M059J (cell line): Measurements from ENCODE around the gene SPAG16. TPM values are rescaled to one million over a fixed set of nuclear protein-coding genes. Genes with fewer than 3 reads are reported as not detected.

Experiments used
- DNase-seq: peaks from one replicate; pipeline ENCODE4 v3.0.0-alpha.2; 2012; ENCODE audit warnings: low read depth
- total RNA-seq: library from RNA; depleted of rRNA; stranded (reverse); fragments of >200 nt; shearing (Covaris generic); gene quantifications from 2 replicates; pipeline ENCODE4 v1.2.3, GENCODE V29; 2014

Gene SPAG16
- total RNA-seq, 1 experiment from 2014 or later, result 37.8 TPM

DNA sequence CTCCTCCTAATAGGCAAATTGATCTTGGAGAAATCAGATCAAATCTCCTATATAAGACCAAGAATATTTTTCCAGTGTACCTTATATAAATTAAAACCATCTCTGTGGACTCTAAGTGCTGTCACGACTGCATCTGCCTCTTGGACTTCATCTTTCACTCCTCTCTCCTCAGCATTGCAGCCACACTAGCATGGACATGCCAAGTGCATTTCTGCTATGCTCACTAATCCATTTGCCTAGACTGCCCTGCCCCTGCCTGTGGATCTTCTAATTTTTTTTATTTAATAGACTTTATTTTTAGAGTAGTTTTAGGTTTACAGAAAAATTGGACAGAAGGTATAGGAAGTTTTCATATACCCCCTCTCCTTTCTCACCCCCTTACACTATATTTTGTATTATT, 979.9 kb downstream of the SPAG16 start:
- no peak for DNase-seq

DNA sequence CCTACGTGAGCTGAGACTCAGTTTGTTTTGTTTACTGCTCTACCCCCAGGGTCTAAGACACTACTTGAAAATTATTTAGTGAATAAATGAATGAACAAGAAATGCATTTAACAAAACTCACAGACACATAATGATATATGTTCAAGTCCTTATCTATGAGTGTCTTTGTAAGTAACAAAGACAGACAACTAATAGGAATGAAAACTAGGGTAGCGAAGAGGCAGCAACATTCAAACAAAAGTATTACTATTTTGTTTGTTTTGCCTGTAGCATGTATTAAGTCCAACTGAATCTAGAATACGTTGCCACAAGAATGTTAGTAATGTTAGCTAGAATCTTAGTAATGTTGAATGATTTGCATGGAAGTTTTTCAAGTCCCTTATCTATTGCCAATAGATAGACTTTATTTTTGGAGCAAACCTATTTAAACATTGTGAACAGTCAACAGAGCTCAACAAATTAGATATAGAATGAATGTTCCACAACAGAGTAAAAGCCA, 981.8 kb downstream of the SPAG16 start:
- DNase-seq, result no peak

DNA sequence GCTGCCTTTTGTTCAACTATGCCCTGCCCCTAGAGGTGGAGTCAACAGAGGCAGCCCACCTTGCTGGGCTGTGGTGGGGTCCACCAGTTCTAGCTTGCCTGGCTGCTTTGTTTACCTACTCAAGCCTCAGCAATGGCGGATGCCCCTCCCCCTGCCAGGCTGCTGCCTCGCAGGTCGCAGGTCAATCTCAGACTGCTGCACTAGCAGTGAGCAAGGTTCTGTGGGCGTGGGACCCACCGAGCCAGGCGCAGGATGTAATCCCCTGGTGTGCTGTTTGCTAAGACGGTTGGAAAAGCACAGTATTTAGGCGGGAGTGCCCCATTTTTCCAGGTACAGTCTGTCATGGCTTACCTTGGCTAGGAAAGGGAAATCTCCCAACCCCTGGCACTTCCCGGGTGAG, 993.6 kb downstream of the SPAG16 start:
- DNase-seq, result no peak

DNA sequence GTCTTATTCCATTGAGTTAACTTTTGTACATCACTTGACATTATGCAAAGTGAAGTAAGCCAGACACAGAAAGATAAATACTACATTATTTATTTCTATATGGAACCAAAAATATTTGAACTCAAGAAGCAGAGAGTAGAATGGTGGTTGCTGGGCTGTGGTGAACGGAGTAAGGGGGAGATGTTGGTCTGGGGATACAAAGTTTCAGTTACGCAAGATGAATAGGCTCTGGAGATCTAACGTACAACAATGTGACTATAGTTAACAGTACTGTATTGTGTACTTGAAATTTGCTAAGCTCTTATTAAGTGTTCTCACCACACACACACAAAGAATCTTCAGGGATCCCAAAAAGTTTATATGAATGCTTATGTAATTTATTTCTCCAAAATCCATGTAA, 1001.7 kb downstream of the SPAG16 start:
- DNase-seq, result no peak

DNA sequence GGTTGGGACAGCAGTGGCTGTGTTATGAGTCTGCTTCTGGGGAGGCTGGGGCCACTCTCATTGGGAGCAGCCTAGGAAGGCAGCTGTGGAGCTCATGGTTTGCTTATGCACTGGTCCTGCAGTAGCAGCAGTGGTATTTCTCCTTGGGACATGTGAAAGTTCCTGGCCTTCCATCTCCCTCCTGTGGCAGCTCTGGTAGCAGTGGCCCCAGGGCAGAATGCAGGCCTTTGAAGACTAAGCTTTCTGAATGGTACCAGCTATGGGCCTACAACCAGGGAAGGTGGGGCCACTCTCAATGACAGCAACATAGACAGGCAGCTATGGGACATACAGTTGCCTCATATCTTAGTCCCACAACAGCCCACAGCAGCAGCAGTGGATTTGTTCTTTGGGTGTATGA, 1009.3 kb downstream of the SPAG16 start:
- no peak for DNase-seq

DNA sequence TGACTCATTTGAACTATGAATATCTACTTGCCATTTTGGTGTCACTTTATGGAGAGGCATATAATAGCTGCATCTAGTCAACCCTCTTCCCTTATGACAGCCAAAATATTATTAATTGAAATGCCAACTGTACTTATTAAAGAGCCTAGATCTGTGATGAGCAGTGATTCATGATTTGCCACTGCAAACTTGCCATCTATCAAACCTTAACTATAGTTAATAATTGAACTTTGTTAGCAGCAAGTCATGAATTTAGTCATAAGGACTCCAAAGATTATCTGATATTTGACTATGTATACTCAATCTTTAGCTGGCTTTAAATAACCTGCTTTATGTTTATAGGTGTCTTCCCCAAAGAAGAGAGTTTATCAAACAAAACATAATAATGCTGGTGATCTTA, 1010.2 kb downstream of the SPAG16 start:
- no peak for DNase-seq

DNA sequence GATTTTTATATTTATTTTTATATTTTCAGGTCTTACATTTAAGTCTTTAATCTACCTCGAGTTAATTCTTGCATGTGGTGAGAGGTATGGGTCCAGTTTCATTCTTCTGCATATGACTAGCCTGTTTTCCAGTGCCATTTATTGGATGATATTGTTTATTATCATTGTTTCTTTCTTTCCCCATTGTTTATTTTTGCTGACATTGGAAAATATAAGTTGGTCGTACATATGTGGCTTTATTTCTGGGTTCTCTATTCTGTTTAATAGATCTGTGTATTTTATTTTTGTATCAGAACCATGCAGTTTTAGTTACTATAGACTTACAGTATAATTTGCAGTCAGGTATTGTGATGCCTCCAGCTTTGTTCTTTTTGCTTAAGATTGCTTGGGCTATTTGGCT, 1013.2 kb downstream of the SPAG16 start:
- no peak for DNase-seq

DNA sequence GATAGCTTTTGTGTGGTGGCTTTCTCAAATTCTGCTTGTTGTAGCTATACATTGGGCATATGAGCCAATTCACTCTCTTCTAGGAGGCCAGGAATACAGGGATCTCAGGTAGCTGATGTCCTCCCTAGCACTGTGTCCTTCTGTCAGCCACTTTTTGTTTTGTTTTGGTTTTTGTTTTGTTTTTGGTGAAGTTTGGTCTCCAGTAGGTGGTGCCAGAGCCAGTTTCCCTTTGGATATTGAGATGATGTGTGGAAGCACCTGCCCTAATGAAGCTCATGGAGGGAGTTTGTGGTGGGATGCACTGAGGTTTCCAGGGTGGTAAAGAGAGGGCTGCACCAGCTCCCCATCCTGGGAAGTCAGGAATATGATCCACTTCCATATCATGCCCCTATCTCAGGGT, 1026.1 kb downstream of the SPAG16 start:
- DNase-seq, result peak; percentile 5

DNA sequence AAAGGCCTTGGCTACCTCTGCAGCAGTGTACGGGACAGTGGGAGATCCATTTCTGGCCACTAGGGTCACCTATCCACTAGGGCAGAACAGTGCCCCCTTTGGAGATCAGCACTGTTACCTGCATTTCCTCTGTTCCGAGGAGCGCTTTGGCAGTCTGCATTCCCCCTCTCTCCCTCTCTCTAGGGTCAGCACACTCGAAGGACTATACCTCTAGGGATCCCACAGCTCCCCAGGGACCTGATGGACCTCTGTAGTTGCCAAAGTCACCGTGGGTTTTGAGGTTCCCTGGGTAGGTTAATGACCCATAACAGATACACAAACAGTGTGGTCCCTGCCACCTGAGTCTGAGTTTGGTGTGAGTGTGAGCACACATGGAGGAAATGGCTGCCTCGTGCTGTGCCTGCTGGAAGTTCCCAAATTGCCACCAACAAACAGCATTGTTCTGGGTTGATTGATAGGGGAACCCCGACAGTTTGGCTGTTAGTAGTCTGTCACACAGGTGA, 1026.8 kb downstream of the SPAG16 start:
- no peak for DNase-seq

DNA sequence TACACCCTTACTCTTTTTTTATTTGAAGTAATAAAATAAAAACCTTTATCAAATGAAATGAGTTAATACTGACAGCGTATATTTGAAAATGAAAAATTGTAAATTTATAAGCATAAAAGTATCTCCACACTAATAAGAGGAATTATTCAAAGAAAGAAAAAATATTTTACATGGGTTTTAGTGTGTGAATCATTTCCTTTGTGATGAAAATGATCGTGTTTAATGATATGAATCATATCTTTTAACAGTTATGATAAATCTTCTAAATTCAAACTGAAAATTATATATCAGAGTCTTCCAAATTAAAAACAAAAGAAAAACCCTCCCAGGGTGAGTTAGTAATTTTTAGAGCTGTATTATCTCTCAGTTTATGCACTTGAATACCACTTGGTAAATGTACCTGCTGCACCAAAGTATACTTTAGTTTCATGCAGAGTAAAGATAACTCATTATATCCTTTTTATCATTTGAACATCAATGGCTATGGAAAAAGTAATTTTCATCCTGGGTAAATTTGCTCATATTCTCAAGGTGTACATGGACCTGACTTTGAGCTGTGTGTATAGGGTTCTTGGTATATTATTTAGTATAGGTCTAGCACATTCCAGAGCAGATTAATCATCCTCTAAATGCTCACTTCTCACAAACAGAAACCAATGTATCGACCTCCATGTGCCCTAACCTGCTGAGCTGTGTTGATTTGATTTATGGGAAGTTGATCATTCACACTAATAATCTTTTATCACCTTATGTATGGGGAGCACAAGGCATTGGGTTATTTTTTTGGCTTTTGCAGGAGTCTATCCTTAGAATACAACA, 1027.9 kb downstream of the SPAG16 start:
- DNase-seq, result peak; percentile 4

DNA sequence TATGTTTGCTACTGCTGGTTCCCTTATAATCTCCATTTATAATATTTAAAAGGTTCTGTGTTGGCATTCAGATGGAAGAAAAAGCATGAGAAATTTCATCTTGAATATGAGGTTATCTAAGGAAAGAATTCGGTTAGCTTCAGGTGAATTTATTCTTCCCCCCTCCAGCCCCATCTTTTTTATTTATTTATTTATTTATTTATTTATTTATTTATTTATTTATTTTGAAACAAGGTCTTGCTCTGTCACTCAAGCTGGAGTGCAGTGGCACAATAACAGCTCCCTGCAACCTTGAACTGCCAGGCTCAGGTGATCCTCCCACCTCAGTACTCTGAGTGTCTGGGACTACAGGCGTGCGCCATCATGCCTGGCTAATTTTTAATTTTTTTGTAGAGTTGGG, 1031.1 kb downstream of the SPAG16 start:
- no peak for DNase-seq

DNA sequence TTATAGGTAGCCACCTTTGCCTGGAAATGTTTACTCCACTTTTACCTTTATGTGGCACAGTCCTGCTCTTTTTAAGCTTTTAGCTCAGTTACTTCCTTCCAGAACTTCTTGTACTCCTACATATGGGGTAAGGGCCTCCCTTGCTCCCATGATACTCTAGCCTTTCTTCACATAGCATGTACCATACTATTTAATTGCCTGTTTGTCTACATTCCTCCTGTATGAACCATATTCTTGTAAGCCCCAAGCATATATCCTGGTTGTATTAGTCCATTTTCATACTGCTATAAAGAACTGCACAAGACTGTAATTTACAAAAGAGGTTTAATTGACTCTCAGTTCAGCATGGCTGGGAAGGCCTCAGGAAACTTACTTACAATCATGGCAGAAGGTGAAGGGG, 1035.9 kb downstream of the SPAG16 start:
- no peak for DNase-seq

DNA sequence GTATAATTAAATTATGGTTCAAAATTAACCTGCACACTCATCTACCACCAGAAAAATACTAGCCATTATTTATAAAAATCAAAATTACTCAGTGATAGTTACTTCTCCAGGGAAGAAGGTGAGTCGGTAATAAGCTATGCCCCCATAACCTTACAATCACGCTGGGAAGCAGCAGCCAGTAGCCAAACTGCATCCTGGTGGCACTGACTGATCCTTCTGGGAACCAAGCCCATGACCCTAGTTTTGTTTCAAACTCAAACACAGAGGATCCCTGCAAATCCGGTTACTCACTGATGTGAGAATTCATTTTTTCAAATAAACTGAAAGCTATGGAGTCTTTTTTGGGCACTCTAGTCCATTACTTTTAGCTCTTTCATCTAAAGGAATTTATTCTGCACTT, 1038.4 kb downstream of the SPAG16 start:
- peak; percentile 20 for DNase-seq

DNA sequence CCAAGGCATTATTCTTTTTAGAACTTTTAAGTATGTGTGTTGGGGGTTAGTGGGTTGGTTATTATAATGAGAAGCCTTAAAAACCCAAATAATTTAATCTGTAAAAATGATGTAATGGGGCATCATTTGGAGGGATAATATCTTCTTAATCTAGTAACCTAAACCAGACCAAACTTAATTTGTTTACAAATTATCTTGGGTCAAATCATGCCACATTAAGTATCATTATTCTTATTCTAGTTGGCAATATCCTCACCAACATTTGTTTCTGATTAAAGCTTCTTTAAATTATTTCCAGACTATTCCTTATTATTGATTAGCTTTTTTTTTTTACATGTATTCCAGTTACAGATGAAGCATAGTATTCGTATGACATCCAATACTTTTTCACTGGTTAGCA, 1041.1 kb downstream of the SPAG16 start:
- no peak for DNase-seq

DNA sequence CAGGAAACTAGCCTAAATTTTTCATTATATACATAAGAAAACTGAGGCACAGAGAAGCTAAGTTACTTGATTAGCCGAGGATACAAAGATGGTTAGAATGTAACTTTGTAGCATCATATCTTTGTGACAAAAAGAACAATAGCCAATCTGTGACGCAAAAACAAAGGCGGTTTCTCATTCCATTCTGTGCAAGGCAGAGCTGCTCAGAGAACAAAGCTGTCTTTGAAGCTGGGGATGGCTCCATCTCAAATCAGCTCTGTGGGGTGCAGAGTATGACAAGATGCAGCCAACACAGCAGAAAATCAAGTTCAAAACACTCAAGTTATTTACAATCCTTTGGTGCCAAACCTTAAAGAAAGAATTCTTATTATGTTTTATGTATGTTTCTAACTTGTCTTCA, 1044.7 kb downstream of the SPAG16 start:
- no peak for DNase-seq

DNA sequence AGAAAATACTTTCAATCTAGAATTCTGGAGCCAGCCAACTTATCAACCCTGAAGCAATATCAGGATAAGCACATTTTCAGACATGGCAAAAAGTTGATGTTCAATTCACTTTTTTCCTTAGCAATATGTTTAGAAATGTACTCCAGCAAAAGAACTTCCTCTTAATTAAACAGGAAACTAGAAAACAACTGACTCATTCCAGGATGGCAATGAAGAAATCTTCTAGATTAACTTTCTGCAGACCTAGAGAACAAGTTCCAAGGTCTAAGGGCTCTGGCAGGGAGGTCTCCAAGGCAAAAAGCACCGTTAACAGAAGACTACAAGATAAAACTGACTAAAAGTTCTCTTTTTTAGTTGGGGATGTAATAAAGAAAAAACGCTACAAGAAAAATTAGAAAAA, 1057.4 kb downstream of the SPAG16 start:
- DNase-seq, result no peak

DNA sequence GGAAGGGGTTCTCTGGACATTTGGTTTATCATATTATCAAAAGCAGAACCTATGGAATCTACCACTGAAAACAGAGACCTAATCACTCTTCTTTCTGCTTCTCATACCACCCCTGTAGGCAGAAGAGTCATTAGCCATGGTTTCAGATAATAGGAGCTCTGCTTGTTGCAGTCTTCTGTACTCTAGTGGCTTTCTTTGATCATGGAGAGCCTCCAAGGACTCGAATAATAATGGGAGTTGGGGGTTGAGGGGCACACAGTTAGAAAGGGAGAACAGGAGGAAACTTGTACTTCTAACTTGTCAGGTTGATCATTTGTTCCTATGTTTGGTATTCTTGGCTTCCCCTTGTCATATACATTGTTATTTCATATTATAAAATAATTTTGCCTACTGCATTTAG, 1074.2 kb downstream of the SPAG16 start:
- DNase-seq, result no peak

DNA sequence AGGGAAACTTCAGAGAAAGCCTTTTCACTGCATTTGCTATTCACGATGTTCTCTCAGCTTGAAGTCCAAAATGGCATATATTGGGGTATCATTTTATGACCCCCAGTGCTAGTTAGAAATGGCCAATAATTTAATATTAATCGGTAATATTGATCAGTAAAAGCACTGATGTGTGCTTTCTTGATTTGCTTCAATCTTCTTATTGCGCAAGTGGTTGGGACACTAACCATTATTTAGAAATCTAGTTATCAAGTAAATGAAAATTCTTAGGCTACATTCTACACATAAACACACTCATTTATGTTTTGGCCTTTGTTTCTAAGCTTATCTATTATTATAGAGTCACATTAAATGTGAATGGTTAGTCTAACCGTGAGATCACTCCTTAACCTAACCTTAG, 1076.9 kb downstream of the SPAG16 start:
- DNase-seq, result no peak

DNA sequence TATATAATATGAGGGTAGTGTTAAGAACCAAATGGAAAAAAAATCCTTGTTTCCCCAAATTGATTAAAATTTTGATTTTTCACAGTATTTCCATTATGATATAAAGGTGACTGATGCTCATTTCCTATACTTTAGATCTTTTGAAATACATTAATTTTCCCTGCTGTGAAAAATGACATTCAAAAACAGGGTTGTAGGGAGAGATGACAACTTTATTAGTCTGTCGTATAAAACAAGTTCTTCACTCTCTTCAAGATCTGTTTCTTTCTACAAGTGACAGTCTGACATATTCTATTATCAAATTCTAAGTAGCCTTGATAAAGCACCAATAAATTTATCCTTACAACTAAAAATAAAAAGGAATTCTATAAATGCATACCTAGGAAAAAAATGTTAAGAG, 1081.3 kb downstream of the SPAG16 start:
- no peak for DNase-seq

DNA sequence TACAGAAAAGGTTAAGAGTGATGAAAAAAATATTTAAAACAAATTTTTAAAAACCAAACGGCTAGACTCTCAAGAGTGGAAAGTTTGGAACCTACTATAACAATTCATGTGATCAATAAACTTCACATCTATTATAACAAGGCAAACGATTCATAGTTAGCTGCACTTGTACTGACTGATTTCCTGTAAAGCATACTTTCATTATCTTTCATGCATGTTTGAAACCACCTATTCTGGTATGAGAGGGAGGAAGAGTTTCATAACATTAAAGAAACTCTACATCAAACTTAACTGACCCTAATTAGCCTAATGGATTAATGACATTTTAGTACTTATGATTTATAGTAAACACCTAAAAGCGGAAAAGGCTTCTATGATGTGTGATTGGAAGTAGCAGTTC, 1082.9 kb downstream of the SPAG16 start:
- DNase-seq, result no peak

DNA sequence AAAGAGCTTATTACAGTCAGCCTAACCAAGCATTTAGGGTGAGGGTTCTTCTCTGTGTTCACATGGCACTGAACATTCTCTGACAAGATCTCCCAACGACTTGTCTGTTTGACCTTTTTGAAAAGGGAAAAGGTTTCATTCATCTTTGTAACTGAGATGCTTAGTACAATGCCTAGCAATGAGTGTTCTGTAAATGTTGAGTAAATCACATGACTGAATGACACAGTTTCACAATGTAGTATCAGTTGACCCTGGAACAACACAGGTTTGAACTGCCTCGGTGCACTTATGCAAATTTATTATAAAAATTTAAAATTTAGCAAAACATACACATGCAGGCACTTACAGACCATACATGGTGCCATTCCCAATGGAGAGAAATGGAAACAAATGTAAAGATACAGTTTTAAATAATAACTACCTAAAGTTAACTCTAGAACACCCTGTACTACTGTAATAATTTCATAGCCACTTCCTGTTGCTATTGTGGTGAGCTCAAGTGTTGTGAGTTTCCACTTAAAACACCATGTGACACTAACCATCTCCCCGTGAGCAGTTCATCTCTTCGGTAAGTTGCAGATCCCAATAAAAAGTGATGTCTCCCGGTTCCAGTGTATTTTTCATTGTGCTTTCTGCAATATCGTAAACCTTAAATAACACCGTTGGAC, 1092.5 kb downstream of the SPAG16 start:
- no peak for DNase-seq

DNA sequence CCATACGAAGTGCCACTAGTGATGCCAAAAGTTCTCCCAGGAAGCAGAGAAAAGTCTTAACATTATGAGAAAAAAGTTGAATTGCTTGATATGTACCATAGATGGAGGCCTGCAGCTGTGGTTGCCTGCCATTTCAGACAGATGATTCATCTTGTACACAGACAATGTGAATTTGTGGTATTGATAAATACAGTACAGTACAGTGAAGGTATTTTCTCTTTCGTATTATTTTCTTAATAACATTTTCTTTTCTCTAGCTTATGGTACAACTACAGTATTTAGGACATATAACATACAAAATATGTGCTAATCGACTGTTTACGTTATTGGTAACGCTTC, 1093.0 kb downstream of the SPAG16 start:
- DNase-seq, result peak; percentile 36

DNA sequence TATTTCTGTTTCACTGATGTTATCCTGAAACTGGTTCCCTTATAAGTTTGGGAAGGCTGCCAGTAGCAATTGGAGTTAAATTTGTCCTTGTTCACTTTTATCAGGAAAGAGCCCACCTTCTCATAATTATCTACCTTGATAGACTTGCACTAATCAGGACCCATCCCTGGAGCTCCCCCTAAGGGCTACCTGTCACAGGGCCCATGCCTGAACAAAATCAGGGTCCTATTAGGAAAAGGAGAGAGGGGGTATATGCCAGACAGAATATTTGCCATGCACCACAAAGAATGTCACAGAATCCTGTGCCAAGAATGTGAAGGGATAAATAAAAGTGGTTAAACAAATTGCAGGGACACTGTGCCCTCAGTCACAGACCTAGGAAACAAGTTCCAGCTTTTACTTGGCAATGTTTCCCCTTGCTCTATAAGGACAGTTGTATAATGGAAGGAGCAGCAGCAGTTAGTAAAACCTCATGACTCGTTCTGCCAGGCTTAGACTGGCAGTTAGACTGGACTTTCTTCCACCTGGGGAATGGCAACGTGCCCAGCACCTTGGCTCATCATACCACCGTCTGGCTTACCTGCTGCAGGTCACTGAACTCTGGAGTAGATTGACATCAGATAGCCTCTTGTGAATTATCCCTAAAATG, 1094.3 kb downstream of the SPAG16 start:
- DNase-seq, result peak; percentile 13
